ENCODE results near the gene ZNF44. TPM values are rescaled to one million over a fixed set of nuclear protein-coding genes. Genes with fewer than 3 reads are reported as not detected.

ZNF44 gene
- total and polyA plus RNA-seq, 2 experiments from 2014 or later, result 4.1 to 4.3 TPM

- TF ChIP-seq CTCF (conservative IDR thresholded peaks at IDR 0.05; ENCODE audit: low read depth in 2 of 2), result no peak
- TF ChIP-seq ETS1 (IDR thresholded peaks at IDR 0.05), result no peak
These were observed 34.4 kb downstream of the ZNF44 start (continued) for GRCh38 chr19:12260236-12260635.

- peaks cover 95% of the 10 kb centered on the region for H3K9me3 Mint-ChIP-seq
- 0 out of 4 replicates have a peak, but pooled peaks of 1 of the 2 experiments have one; percentile 5 for TF ChIP-seq CTCF (conservative IDR thresholded peaks at IDR 0.05; ENCODE audit: low read depth in 2 of 2)
- no peak for TF ChIP-seq NANOG (IDR thresholded peaks at IDR 0.05; ENCODE audit: borderline replicate concordance)
These were observed 39.3 kb downstream of the ZNF44 start for GRCh38 chr19:12255372-12255771.

GRCh38 chr19:12247644-12248222 is 47.0 kb downstream of the ZNF44 start:
- H3K4me3 ChIP-seq, result no peak overlapping the region
- no peaks in the 10 kb centered on the region for H3K27me3 ChIP-seq (ENCODE audit: insufficient read depth)
- no peaks in the 10 kb centered on the region for H3K4me1 ChIP-seq (ENCODE audit: insufficient read depth)
- Mint-ChIP-seq H3K4me1 (no peaks in the 10 kb centered on the region), H3K4me3 (no peak overlapping the region), H3K27ac (no peak overlapping the region), H3K9me3 (peaks cover 89% of the 10 kb centered on the region), H3K27me3 (ENCODE audit: insufficient read depth, low read depth, poor library complexity) (no peaks in the 10 kb centered on the region), H3K36me3 (ENCODE audit: low read depth) (peaks cover 25% of the 10 kb centered on the region)
- no peaks in the 10 kb centered on the region for H3K9me2 ChIP-seq (ENCODE audit: insufficient read depth)
- H3K36me3 ChIP-seq (ENCODE audit: insufficient read depth), result no peaks in the 10 kb centered on the region; the same call in 1 of the 2 replicates
- TF ChIP-seq POLR2AphosphoS5 (IDR thresholded peaks at IDR 0.05; ENCODE audit: low read depth), result no peak
- TF ChIP-seq STAT1 (IDR thresholded peaks at IDR 0.05; ENCODE audit: unreplicated experiment), result no peak
- TF ChIP-seq ETS1 (IDR thresholded peaks at IDR 0.05), result no peak
- H3F3A ChIP-seq (replicated peaks; ENCODE audit: low read depth), result no peaks in the 10 kb centered on the region
- no peaks in the 10 kb centered on the region for H4K20me1 ChIP-seq (replicated peaks; ENCODE audit: insufficient read depth)
- no peak overlapping the region for H3K4me2 ChIP-seq
- H3K79me2 ChIP-seq (replicated peaks; ENCODE audit: insufficient read depth), result no peaks in the 10 kb centered on the region
- DNase-seq (ENCODE audit: low spot score) (no peak), ATAC-seq (no peak)
- no peak overlapping the region for H2AFZ ChIP-seq
- no peak overlapping the region for H3K27ac ChIP-seq (ENCODE audit: low read depth)

More at GRCh38 chr19:12255372-12255771, 39.3 kb downstream of the ZNF44 start:
- ATAC-seq, result no peak
- no peaks in the 10 kb centered on the region for H3K27me3 ChIP-seq (ENCODE audit: insufficient read depth)
- peaks cover 31% of the 10 kb centered on the region for H3K36me3 Mint-ChIP-seq (ENCODE audit: low read depth)
- H3F3A ChIP-seq (replicated peaks; ENCODE audit: low read depth), result no peaks in the 10 kb centered on the region
- no peaks in the 10 kb centered on the region for H3K36me3 ChIP-seq (ENCODE audit: insufficient read depth)
- no peaks in the 10 kb centered on the region for H3K4me1 ChIP-seq (ENCODE audit: insufficient read depth)
- no peak overlapping the region for H3K4me2 ChIP-seq
- H3K4me3 Mint-ChIP-seq, result no peak overlapping the region
- H3K4me3 ChIP-seq, result no peak overlapping the region
- no peaks in the 10 kb centered on the region for H4K20me1 ChIP-seq (replicated peaks; ENCODE audit: insufficient read depth)
- no peaks in the 10 kb centered on the region for H3K79me2 ChIP-seq (replicated peaks; ENCODE audit: insufficient read depth)
- no peak overlapping the region for H3K27ac ChIP-seq (ENCODE audit: low read depth)
- peaks cover 5% of the 10 kb centered on the region for H3K9me2 ChIP-seq (ENCODE audit: insufficient read depth)
- no peaks in the 10 kb centered on the region for H3K27me3 Mint-ChIP-seq (ENCODE audit: insufficient read depth, low read depth, poor library complexity)
- no peak overlapping the region for H3K27ac Mint-ChIP-seq
- H2AFZ ChIP-seq, result no peak overlapping the region
- no peaks in the 10 kb centered on the region for H3K4me1 Mint-ChIP-seq
- no peak for DNase-seq (ENCODE audit: low spot score)

Data from GM23338 (cell line).